Thoracic aorta (tissue), 2 donors: ENCODE results near the gene SELENON. TPM values are rescaled to one million over a fixed set of nuclear protein-coding genes. Genes with fewer than 3 reads are reported as not detected.

Source experiments
- ATAC-seq: fragments of 150-250 bp; one replicate; pipeline ENCODE4 v1.8.0; 2017; ENCODE audit warnings: low read depth; ENCODE audit not compliant: insufficient number of reproducible peaks, low FRiP score
- DNase-seq: peaks from one replicate; pipeline ENCODE4 v3.0.0-alpha.2; 2020; ENCODE audit warnings: low spot score
- H3K27ac ChIP-seq, 2 donors: fragments of 200-600 bp; sonication (generic); 1 replicate in 1 of 2; 2 replicates in 1 of 2; pipeline ENCODE4 v1.5.1; 2016; ENCODE audit warnings: mild to moderate bottlenecking in 2 of 2, moderate library complexity in 2 of 2
- H3K27me3 ChIP-seq: fragments of 200-600 bp; sonication (generic); replicated peaks from 2 replicates; pipeline ENCODE4 v1.6.0; 2016; ENCODE audit warnings: mild to moderate bottlenecking; ENCODE audit not compliant: insufficient read depth
- H3K36me3 ChIP-seq: fragments of 200-600 bp; sonication (generic); one replicate; pipeline ENCODE4 v1.5.1; 2016
- H3K4me1 ChIP-seq, 2 donors: fragments of 200-600 bp; sonication (generic); 1 replicate in 1 of 2; 2 replicates in 1 of 2; pipeline versions ENCODE4 v1.5.1 to v1.6.0; 2016; ENCODE audit warnings: low read depth in 2 of 2, mild to moderate bottlenecking in 1 of 2; ENCODE audit not compliant: control insufficient read depth in 1 of 2
- H3K4me3 ChIP-seq: fragments of 200-600 bp; sonication (generic); 2 replicates; pipeline ENCODE4 v1.5.1; 2016; ENCODE audit warnings: mild to moderate bottlenecking
- H3K9me3 ChIP-seq: fragments of 200-600 bp; sonication (generic); 2 replicates; pipeline ENCODE4 v1.5.1; 2016
- CTCF ChIP-seq: fragments of 200-600 bp; sonication (generic); IDR thresholded peaks from one replicate; pipeline ENCODE4 v1.5.1; 2019; ENCODE audit warnings: antibody characterized with exemption
- total RNA-seq, 2 donors: library from RNA; depleted of rRNA; stranded (reverse); fragments of >200 nt; gene quantifications; one replicate each; pipeline versions ENCODE4 v1.1.0 to v1.2.3, GENCODE V29; 2016

Gene SELENON
- total RNA-seq, 2 donors from 2014 or later: 44.1 to 48.6 TPM

DNA sequence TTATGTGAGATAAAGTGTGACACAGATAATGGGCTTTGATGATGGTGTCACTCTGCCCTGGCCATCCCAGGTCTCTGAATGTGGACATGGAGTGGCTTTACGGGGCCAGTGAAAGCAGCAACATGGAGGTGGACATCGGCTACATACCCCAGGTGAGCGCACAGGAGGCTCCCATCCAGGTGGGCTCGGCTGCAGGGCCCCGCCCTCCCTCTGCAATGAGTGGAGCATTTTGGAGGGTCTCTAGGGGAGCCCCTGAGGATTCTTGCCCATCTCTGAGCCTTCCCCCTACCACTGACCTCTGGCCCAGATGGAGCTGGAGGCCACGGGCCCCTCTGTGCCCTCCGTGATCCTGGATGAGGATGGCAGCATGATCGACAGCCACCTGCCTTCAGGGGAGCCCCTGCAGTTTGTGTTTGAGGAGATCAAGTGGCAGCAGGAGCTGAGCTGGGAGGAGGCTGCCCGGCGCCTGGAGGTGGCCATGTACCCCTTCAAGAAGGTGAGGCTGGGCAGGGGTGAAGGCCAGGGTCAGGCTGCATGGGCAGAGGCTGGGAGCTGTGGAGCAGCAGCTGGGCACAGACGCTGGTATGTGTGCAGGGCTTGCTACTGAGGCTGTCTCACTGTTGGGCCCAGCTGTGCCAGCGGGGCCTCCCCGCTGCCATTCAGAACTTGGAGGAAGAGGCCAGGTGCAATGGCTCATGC, 11.5 kb downstream of the SELENON start:
- no peak overlapping the region for H3K27ac ChIP-seq
- H3K4me1 ChIP-seq: peaks cover 2 to 12% of the 10 kb centered on the region in 2 donors
- peaks cover 58% of the 10 kb centered on the region for H3K36me3 ChIP-seq
- H3K27me3 ChIP-seq: no peaks in the 10 kb centered on the region
- no peak for TF ChIP-seq CTCF
- no peak for DNase-seq
- ATAC-seq: no peak
- H3K9me3 ChIP-seq: no peaks in the 10 kb centered on the region
- no peak overlapping the region for H3K4me3 ChIP-seq

GRCh38 chr1:25813071-25813733, 13.2 kb downstream of the SELENON start:
- H3K27ac ChIP-seq: no peak overlapping the region
- H3K4me3 ChIP-seq: no peak overlapping the region
- H3K9me3 ChIP-seq: no peaks in the 10 kb centered on the region
- DNase-seq (no peak), ATAC-seq (no peak)
- no peak for TF ChIP-seq CTCF
- H3K27me3 ChIP-seq: no peaks in the 10 kb centered on the region
- H3K36me3 ChIP-seq: peaks cover 58% of the 10 kb centered on the region
- peaks cover 0 to 4% of the 10 kb centered on the region in 2 donors for H3K4me1 ChIP-seq

DNA sequence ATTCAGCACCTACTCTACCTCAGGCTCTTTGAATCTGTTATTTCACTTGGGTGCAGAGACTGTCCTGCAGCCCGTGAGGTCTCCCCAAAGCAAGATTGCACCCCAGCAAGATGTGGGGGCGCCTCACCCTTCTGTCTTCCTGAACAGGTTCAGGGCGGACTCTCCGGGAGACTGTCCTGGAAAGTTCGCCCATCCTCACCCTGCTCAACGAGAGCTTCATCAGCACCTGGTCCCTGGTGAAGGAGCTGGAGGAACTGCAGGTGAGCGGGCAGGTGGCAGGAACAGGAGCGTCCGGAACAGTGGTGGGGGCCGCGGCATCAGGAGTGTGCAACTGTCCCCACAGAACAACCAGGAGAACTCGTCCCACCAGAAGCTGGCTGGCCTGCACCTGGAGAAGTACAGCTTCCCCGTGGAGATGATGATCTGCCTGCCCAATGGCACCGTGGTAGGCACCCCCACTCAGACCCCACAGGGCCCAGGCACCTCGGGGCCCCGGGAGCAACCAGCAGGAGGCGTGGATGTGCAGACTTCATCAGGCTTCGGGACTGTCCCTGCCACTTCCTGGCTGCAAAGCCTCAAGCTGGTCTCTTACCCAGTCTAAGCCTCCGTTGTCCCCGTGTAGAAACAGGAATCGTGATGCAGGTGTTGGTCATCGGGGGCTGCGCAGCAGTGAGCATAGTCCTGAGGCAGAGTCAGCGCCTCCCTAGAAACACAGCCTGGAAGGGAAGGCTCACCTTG, 13.9 kb downstream of the SELENON start:
- Histone ChIP-seq H3K27me3 (no peaks in the 10 kb centered on the region), H3K4me3 (no peak overlapping the region), H3K27ac (no peak overlapping the region), H3K9me3 (no peaks in the 10 kb centered on the region), H3K36me3 (peaks cover 51% of the 10 kb centered on the region), H3K4me1 (peaks cover 6 to 11% of the 10 kb centered on the region in 2 donors)
- ATAC-seq (no peak), DNase-seq (no peak)
- TF ChIP-seq CTCF: no peak

DNA sequence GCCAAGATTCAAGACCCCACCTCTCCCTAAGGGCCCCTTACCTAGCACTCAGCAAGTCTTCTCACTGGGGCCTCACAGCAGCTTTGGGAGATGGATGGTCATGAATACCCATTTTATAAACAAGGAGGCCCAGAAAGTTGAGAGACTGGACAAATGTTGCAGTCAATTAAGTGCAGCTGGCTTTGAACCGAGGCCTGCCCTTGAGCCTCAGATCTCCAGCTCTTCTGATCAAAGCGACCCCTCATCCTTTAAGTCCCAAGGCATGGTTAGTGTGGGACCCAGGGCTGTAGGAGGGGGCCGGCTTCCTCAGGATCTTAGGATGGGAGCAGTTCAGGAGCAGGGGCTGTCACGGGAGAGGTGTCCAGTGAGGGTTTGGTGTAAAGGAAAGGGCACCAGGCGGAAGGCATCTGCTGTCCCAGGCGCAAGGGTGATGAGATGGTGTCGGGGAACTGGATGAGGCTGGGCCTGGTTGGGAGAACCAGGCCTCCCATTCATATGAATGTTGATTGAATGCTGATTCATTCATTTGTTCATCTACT, 14.6 kb downstream of the SELENON start:
- TF ChIP-seq CTCF: no peak
- no peak overlapping the region for H3K27ac ChIP-seq
- peaks cover 44% of the 10 kb centered on the region for H3K36me3 ChIP-seq
- peaks cover 7 to 15% of the 10 kb centered on the region in 2 donors for H3K4me1 ChIP-seq
- DNase-seq: no peak
- no peaks in the 10 kb centered on the region for H3K27me3 ChIP-seq
- no peaks in the 10 kb centered on the region for H3K9me3 ChIP-seq
- H3K4me3 ChIP-seq: no peak overlapping the region
- no peak for ATAC-seq
